ENCODE data around the gene CACNA1H. TPM values are rescaled to one million over a fixed set of nuclear protein-coding genes. Genes with fewer than 3 reads are reported as not detected.

CACNA1H gene
- total and polyA plus RNA-seq, 2 experiments from 2014 or later, result 9.1 TPM

GRCh38 chr16:1106659-1107058 lies 46.2 kb upstream of the CACNA1H start:
- DNase-seq (ENCODE audit: low spot score), result no peak
- Histone ChIP-seq H3K36me3 (replicated peaks; ENCODE audit: insufficient read depth, low read depth) (no peaks in the 10 kb centered on the region), H2AFZ (no peak overlapping the region), H3K27ac (no peak overlapping the region), H3K4me2 (no peak overlapping the region), H4K20me1 (ENCODE audit: insufficient read depth, poor library complexity, severe bottlenecking) (no peaks in the 10 kb centered on the region), H3K9me2 (replicated peaks; ENCODE audit: insufficient read depth) (no peaks in the 10 kb centered on the region), H3K27me3 (no peaks in the 10 kb centered on the region), H3K4me1 (ENCODE audit: insufficient read depth) (peaks cover 7% of the 10 kb centered on the region), H3K79me2 (no peaks in the 10 kb centered on the region), H3K4me3 (no peak overlapping the region), H3K9me3 (ENCODE audit: low read depth) (no peaks in the 10 kb centered on the region)
- WGBS (ENCODE audit: low lambda C conversion rate, missing lambda C conversion rate), result 88% methylated on average over 13 of the region's 16 CpGs
- TF ChIP-seq EZH2 (IDR thresholded peaks at IDR 0.05; ENCODE audit: borderline replicate concordance) (no peak), EZH2phosphoT487 (IDR thresholded peaks at IDR 0.05; ENCODE audit: low read depth, severe bottlenecking, unreplicated experiment) (no peak)
- TF ChIP-seq, protein P1, sequence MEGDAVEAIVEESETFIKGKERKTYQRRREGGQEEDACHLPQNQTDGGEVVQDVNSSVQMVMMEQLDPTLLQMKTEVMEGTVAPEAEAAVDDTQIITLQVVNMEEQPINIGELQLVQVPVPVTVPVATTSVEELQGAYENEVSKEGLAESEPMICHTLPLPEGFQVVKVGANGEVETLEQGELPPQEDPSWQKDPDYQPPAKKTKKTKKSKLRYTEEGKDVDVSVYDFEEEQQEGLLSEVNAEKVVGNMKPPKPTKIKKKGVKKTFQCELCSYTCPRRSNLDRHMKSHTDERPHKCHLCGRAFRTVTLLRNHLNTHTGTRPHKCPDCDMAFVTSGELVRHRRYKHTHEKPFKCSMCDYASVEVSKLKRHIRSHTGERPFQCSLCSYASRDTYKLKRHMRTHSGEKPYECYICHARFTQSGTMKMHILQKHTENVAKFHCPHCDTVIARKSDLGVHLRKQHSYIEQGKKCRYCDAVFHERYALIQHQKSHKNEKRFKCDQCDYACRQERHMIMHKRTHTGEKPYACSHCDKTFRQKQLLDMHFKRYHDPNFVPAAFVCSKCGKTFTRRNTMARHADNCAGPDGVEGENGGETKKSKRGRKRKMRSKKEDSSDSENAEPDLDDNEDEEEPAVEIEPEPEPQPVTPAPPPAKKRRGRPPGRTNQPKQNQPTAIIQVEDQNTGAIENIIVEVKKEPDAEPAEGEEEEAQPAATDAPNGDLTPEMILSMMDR (IDR thresholded peaks at IDR 0.05; ENCODE audit: poor library complexity), result no peak

DNA sequence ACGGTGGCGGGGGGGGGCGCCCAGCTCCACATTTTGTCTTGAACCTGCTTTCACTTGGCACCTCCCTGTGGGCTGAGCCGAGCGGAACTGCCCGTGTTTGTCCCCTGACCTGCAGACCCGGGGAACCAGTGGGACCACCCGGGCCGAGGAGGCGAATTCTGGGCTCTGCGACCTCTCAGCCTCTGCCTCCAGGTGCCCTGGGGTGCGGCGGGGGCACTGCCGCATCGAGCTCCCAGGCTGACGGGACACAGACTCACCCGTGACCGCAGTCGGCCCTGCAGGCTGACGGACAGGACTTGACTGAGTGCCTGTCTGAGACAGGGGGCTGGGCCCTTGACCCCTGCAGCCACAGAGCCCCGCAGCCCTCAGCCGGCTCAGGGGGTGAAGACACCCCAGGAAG lies 45.8 kb upstream of the CACNA1H start:
- no peak overlapping the region for H3K27ac ChIP-seq
- no peaks in the 10 kb centered on the region for H4K20me1 ChIP-seq (ENCODE audit: insufficient read depth, poor library complexity, severe bottlenecking)
- no peaks in the 10 kb centered on the region for H3K79me2 ChIP-seq
- H3K4me2 ChIP-seq, result no peak overlapping the region
- TF ChIP-seq EZH2 (IDR thresholded peaks at IDR 0.05; ENCODE audit: borderline replicate concordance), result no peak
- TF ChIP-seq, protein P1 (IDR thresholded peaks at IDR 0.05; ENCODE audit: poor library complexity), result no peak
- no peak for TF ChIP-seq EZH2phosphoT487 (IDR thresholded peaks at IDR 0.05; ENCODE audit: low read depth, severe bottlenecking, unreplicated experiment)
- H3K9me3 ChIP-seq (ENCODE audit: low read depth), result no peaks in the 10 kb centered on the region
- 68% methylated on average over 16 of the region's 22 CpGs for WGBS (ENCODE audit: low lambda C conversion rate, missing lambda C conversion rate)
- H2AFZ ChIP-seq, result no peak overlapping the region
- no peaks in the 10 kb centered on the region for H3K36me3 ChIP-seq (replicated peaks; ENCODE audit: insufficient read depth, low read depth)
- H3K9me2 ChIP-seq (replicated peaks; ENCODE audit: insufficient read depth), result no peaks in the 10 kb centered on the region
- peaks cover 7% of the 10 kb centered on the region for H3K4me1 ChIP-seq (ENCODE audit: insufficient read depth)
- H3K27me3 ChIP-seq, result no peaks in the 10 kb centered on the region
- DNase-seq (ENCODE audit: low spot score), result no peak
- no peak overlapping the region for H3K4me3 ChIP-seq

GRCh38 chr16:1107731-1108130 lies 45.2 kb upstream of the CACNA1H start:
- Histone ChIP-seq H3K9me3 (ENCODE audit: low read depth) (no peaks in the 10 kb centered on the region), H3K9me2 (replicated peaks; ENCODE audit: insufficient read depth) (no peaks in the 10 kb centered on the region), H3K79me2 (no peaks in the 10 kb centered on the region), H3K4me3 (no peak overlapping the region), H3K4me1 (ENCODE audit: insufficient read depth) (peaks cover 7% of the 10 kb centered on the region), H2AFZ (no peak overlapping the region), H4K20me1 (ENCODE audit: insufficient read depth, poor library complexity, severe bottlenecking) (no peaks in the 10 kb centered on the region), H3K4me2 (no peak overlapping the region), H3K27me3 (no peaks in the 10 kb centered on the region), H3K36me3 (replicated peaks; ENCODE audit: insufficient read depth, low read depth) (no peaks in the 10 kb centered on the region), H3K27ac (no peak overlapping the region)
- DNase-seq (ENCODE audit: low spot score), result no peak
- 83% methylated on average over 12 of the region's 12 CpGs for WGBS (ENCODE audit: low lambda C conversion rate, missing lambda C conversion rate)
- TF ChIP-seq, protein P1 (IDR thresholded peaks at IDR 0.05; ENCODE audit: poor library complexity), result no peak
- TF ChIP-seq EZH2phosphoT487 (IDR thresholded peaks at IDR 0.05; ENCODE audit: low read depth, severe bottlenecking, unreplicated experiment), result no peak
- no peak for TF ChIP-seq EZH2 (IDR thresholded peaks at IDR 0.05; ENCODE audit: borderline replicate concordance)
